GM19351 (cell line): Measurements from ENCODE around the gene OXGR1.
"Not testable (repeated sequence)": the region's sequence is repeated elsewhere in the genome, so short reads cannot be mapped to it uniquely, and the experiment has no call there.

Source experiments
- ATAC-seq: cut with Tn5 transposase; IDR thresholded peaks from one replicate; pipeline ENCODE4 v1.9.1; 2021; ENCODE audit warnings: mild to moderate bottlenecking, moderate library complexity; ENCODE audit not compliant: unreplicated experiment

Gene OXGR1

GRCh38 chr13:97005625-97006262 is 11.5 kb upstream of the OXGR1 start:
- no peak for ATAC-seq

GRCh38 chr13:97004886-97005285 is 10.6 kb upstream of the OXGR1 start:
- no peak for ATAC-seq

DNA sequence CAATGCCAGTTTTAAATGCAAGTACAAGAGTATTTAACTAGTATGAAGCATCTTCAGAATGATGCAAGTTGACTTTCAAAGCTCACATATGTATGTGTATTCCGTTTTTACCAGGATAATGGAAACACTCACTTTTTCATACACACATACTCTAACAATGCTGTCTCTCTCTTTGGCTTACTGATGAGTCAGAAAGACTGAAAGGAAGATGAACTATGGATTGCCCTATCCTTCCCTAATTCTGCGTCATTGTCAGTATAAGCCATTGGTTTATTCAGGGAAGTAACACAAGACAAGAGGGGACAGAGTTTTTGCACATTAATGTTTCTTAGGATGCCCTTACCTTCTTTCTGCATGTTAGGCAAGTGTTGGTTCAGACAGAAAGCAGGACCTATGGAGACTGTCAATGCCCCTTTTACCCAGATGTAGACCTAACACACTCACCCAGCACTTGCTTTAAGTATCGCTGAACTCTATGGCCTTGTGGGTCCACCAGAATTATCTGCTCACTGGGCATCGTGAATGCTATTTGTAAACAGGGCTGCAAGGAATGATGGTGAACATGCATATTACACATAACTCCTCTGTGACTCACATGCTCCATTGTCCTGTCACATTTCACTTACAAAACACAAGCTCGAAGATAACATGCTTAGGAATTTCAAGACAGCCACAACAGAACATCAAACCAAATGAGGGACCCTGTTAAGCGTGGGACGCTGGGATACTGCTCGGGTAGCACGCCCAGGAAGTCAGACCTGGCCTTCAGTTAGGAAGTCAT is 10.0 kb upstream of the OXGR1 start:
- no peak for ATAC-seq

GRCh38 chr13:97003071-97003470 is 8.8 kb upstream of the OXGR1 start:
- ATAC-seq, result no peak

DNA sequence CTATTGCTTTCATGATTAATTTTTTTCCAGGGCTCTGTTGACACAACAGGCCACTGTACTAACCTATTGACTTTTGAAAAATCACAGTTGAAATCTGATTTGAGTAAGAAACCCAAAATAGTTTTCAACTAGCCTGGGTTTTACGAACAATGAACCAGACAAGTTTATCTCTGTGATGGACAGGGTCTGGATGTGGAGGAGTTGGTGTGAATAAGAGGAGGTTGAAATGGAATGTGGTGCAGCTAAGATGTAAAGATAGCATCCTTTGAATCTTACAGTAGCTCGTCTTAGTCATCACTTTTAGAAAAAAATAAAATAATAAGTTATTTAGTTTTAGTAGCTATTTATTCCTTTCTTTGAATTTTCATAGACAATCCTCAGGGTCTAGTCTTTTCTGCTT is 8.3 kb upstream of the OXGR1 start:
- ATAC-seq, result no peak

DNA sequence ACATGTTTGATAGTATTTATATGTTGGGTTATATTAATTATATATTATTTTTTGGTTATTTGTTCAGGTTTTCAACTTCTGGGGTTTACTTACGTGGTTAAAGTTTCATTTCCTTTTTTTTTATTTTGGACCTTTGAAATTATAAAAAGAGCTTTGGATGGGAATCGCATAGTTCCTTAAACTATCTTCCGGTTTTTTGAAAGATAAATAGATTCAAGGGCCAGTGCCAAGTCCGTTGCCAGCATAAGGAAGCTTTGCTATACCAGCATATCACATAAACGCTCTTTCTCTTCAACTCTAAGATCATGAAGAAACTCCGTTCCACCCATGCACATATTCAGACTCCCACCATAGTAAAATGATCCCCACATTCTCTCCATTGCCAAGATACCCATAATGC is 7.4 kb upstream of the OXGR1 start:
- no peak for ATAC-seq

- ATAC-seq, result no peak
Measured at GRCh38 chr13:97000295-97000925, 6.1 kb upstream of the OXGR1 start.

DNA sequence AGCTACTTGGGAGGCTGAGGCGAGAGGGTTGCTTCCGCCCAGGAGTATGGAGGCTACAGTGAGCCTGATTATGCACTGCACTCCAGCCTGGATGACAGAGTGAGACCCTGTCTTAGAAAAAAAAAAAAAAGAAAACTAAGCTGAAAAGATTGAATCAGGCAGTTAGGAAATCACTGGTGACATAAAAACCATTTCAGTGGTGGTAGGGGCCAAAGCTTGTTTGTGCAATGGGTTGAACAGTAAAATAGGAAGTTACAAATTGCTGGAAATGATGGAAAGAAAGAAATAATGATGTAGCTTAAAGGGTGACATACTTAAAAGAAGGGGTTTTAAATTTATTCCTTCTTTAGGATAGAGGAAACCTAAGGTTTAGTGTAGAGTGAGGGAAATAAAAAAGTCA is 4.8 kb upstream of the OXGR1 start:
- no peak for ATAC-seq

DNA sequence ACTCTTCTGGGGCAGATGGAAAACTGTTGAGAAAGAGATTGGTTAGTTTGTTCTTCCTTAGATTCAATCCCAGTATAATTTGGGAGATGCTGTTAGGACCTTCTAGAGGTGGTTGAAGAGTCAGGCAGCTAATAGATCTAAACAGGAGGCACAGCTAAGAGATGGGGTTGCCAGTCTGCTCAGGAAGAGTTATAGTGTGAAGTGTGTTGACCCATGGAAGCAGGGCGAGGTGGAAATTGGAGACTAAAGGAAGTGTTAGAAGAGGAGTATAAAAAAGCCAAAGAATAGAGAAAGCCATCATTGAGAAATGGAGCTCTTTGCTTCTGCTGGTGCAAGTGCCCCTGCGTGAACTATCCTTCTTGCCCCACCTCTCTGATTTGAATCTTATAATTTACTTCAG is 3.8 kb upstream of the OXGR1 start:
- ATAC-seq, result no peak

GRCh38 chr13:96996886-96997285 is 2.6 kb upstream of the OXGR1 start:
- ATAC-seq, result no peak

GRCh38 chr13:96996107-96996506 is 1.8 kb upstream of the OXGR1 start:
- ATAC-seq, result no peak

- ATAC-seq, result no peak
Measured at GRCh38 chr13:96994858-96995243, 575 bp upstream of the OXGR1 start.

DNA sequence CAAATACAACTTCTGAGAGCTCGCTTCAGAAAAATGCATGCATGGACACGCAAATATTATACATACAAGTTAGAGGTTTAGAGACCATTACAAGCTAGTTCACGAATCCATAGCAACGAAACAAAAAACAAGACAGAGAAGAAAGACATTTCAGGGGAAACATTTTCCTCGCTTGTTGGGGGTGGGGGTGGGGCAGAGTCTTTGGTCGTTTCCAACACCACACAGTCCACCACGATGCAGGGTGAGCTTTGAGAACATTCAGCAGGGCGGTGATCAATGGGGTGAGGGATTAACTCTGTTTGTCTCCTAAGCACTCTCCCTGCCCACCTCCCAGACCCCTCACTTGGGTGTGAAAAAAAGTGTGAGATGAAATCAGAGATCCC is 651 bp downstream of the OXGR1 start:
- ATAC-seq, result no peak

DNA sequence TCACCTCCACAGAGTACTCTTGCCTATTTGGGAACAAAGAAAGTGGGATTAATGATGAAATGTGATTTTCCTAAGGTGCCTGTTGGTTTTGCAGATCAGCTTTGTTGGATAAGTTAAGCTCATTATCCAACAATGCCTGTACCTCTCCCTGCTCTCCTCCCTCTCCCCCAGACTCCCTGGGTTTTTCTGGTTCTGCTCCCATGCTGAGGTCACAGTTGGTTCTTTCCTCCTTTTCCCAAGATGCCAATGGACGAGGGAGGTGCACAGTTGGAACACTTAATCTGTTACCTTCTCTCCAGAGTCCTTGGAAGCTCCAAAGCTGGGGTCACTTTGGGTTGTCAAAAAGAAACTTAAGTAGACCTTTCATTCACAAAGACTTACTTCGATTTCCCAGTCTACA is 1.6 kb downstream of the OXGR1 start:
- ATAC-seq, result no peak

- no peak for ATAC-seq
Measured at GRCh38 chr13:96991072-96991471, 3.2 kb downstream of the OXGR1 start.

- ATAC-seq, result no peak
Measured at GRCh38 chr13:96988441-96988840, 5.8 kb downstream of the OXGR1 start.

DNA sequence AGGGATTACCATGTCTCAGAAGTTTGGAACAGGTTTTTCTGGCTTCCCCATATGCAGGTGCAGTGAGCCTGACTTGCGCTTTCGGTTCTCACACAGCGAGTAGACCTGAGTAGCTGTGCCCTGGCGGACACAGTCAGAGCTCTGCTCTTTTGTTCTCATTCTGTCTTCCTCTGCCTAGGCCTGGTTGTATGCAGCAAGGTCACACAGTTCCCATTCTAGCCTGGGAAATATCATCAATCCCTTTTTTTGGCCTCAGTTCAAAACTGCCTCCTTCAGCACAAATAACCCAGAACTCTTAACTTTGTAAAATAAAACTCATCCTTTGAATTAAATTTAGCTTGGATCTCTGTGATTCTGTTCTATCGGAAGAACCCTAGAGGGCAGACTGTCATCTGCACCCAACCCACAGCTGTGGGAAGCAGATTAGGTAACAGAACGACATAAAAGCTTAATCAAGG is 10.2 kb downstream of the OXGR1 start:
- peak; percentile 100 for ATAC-seq

GRCh38 chr13:96982672-96983071 is 11.6 kb downstream of the OXGR1 start:
- no peak for ATAC-seq

DNA sequence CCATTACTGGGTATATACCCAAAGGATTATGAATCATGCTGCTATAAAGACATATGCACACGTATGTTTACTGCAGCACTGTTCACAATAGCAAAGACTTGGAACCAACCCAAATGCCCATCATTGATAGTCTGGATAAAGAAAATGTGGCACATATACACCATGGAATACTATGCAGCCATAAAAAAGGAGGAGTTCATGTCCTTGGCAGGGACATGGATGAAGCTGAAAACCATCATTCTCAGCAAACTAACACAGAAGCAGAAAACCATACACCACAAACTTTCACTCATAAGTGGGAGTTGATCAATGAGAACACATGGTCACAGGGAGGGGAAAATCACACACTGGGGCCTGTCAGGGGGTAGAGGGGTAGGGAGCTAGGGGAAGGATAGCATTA is 14.4 kb downstream of the OXGR1 start:
- not testable (repeated sequence) for ATAC-seq

DNA sequence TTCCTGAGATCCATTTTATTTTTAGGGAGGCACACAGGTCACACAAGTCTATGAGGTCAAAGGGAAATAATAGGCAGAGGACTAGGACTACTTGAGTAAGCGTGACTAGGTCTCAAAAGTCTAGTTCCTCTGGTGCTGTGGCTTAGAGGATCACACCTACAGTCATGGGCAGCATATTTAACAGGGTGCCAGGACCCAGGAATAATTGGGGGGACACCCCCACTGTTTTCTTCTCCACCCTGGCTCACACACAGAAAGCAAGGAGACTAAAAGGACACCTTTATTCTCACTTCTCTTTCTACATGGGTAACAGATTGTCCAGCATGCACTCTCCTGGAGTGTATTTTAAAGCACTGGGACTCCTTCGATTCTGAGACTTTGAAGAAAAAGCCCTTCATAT is 26.2 kb downstream of the OXGR1 start:
- no peak for ATAC-seq

GRCh38 chr13:96967248-96967745 is 27.0 kb downstream of the OXGR1 start:
- ATAC-seq, result no peak
